Measurements from ENCODE around the gene GAA.

GRCh38 chr17:80138856-80139426 is 37.6 kb downstream of the GAA start:
- TF ChIP-seq, protein P1, sequence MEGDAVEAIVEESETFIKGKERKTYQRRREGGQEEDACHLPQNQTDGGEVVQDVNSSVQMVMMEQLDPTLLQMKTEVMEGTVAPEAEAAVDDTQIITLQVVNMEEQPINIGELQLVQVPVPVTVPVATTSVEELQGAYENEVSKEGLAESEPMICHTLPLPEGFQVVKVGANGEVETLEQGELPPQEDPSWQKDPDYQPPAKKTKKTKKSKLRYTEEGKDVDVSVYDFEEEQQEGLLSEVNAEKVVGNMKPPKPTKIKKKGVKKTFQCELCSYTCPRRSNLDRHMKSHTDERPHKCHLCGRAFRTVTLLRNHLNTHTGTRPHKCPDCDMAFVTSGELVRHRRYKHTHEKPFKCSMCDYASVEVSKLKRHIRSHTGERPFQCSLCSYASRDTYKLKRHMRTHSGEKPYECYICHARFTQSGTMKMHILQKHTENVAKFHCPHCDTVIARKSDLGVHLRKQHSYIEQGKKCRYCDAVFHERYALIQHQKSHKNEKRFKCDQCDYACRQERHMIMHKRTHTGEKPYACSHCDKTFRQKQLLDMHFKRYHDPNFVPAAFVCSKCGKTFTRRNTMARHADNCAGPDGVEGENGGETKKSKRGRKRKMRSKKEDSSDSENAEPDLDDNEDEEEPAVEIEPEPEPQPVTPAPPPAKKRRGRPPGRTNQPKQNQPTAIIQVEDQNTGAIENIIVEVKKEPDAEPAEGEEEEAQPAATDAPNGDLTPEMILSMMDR (IDR thresholded peaks at IDR 0.05; ENCODE audit: insufficient read depth, low read length, poor library complexity, severe bottlenecking): no peak
- no peak for TF ChIP-seq EZH2phosphoT487 (conservative IDR thresholded peaks at IDR 0.05; ENCODE audit: low read length)
